Activated CD8-positive, alpha-beta memory T cell treated with anti-CD3 and anti-CD28 coated beads, Interleukin-2, amount 50 U/mL, for 1 hour (primary cell): ENCODE measurements around the gene DNAI7.

Experiments
- DNase-seq: peaks from one replicate; pipeline ENCODE4 v3.0.0-alpha.2; 2020; ENCODE audit errors: extremely low read depth

DNAI7 gene

DNA sequence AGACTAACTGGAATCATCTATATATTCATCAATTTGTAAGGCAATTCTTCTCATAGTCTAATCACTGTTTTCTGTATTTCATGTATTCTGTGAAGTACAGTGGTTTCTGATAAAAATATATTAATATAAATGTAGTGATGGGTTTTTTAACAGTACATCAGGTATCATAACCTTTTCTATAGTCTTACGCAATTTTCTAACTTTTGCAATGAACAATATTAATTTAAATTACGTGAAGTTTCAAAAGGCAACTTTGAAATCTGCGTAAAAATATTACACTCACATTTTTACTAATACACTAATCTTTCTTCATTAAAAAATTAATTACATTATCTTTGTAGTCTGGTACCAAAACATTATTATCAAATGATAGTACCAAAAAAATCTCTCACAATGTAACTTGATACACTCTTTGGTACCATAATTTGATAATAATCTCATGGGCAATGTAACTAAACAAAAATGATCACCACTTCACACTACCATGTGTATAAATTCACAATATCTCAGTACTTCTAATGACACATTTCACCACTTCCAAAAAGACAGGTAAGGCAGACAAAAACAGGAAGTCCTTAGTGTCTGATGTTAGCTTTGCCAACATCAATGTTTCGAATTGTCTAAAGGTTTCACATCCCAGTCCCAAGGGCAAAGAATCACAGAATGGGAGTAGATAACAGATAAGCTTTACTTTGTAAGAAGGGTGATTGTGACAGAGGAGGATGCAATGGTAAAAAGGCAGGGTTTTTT, 8.7 kb downstream of the DNAI7 start:
- DNase-seq: no peak

- DNase-seq: no peak
Measured at GRCh38 chr12:25184132-25184531, 10.8 kb downstream of the DNAI7 start.

DNA sequence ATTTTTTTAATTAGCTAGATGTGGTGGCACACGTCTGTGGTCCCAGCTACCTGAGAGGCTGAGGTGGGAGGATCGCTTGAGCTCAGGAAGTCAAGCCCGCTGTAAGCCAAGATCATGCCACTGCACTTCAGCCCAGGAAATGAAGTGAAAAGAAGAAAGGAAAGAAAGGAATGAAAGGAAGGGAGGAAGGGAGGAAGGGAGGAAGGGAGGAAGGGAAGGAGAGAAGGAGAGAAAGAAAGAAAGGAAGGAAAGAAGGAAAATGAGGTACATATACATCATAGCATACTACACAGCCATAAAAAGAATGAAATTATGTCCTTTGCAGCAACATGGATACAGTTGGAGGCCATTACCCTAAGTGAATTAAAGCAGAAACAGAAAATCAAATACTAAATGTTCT, 12.2 kb downstream of the DNAI7 start:
- no peak for DNase-seq

GRCh38 chr12:25162866-25163265, 32.1 kb downstream of the DNAI7 start:
- DNase-seq: no peak

DNA sequence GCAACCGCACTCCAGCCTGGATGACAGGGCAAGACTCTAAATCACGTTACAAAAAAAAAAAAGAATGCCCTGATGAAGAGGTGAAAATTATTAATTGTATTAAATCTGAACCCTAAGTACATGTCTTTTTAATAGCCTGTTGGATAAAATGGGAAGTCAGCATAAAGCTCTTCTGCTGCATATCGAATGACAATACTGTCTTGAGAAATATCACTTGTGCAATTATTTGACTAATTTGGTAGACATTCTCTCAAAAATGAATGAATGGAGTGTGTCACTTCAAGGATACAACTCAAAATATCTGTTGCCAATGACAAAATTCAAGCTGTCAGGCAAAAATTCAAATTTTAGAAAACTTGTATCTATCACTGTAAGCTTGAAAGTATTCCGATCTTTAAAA, 38.9 kb downstream of the DNAI7 start:
- DNase-seq: no peak

DNA sequence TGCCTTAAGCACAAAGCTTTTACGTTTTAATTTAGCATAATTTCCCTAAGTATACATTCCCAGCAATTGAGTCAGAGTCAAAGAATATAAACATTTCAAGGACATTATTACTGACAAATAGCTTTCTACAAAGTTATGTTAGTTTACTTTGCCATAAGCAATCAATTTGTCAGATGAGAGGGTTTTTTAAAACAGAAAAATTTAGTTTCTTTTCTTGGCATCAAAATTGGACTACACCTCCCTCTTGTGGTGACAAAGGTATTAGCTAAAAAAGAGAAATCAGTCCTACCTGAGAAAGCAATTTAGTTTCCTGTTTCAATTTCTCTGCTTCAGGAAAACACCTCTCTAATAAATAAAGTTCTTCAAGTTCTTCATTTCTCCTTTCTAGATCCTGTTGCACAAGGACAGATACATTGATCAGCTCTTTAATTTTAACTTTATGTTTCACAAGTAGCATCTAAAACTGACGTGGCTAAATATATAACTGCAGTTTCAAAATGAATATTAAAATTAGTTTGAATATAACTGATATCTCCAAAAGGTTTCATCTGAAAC, 39.9 kb downstream of the DNAI7 start:
- DNase-seq: no peak

DNA sequence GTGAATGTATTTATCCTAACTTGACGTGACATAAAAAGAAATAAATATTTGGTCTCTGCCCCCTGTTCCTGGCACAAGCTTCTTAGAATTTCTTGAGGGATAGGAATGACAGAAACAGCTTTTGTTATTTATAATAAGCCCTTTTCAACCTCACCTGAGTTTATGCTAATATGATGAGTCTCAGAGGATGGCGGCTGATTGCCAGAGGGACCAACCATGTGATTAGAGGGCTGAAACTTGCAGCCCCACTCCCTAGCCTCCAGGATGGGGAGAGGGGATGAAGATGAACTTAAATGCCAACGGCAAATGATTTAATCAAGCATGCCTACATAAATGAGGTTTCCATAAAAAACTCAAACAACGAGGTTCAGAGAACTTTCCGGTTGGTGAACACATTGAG, 42.9 kb downstream of the DNAI7 start:
- DNase-seq: no peak

GRCh38 chr12:25151476-25151875, 43.5 kb downstream of the DNAI7 start:
- DNase-seq: no peak

- DNase-seq: no peak
Measured at GRCh38 chr12:25146686-25147085, 48.3 kb downstream of the DNAI7 start.

GRCh38 chr12:25135531-25136154, 59.3 kb downstream of the DNAI7 start:
- DNase-seq: no peak

GRCh38 chr12:25131270-25131669, 63.7 kb downstream of the DNAI7 start:
- DNase-seq: no peak

GRCh38 chr12:25130741-25131188, 64.2 kb downstream of the DNAI7 start:
- no peak for DNase-seq

DNA sequence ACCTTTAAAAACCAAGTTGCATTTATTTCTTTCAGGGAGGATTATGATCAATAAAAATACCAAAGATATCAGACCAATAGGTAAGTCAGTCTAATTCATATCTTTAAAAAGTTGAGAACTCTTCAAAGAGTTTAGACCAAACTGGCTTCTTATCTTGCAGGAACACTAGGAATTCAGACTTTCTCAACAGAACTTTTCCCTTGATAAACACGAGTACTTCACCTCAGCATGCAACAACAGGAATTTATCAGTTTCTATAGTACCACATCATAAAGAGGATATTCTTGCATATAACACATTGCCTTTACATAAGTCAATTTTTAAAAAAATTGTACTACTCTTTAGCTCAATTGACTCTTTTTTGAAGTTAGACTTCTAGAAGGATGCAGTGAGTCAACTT, 68.2 kb downstream of the DNAI7 start:
- DNase-seq: no peak

- DNase-seq: no peak
Measured at GRCh38 chr12:25126101-25126500, 68.9 kb downstream of the DNAI7 start.

DNA sequence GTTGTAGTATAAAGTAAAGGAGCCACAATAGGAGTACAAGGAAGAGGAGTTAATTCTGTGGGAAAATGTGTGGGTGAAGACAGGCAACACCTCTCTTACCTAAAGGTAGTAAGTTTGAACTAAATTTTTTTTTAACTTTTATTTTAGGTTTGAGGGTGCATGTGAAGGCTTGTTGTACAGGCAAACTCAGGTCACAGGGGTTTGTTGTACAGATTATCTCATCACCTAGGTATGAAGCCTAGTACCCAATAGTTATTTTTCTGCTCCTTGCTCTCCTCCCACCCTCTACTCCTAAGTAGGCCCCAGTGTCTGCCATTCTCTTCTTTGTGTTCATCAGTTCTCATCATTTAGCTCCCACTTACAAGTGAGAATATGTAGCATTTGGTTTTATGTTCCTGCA, 70.5 kb downstream of the DNAI7 start:
- DNase-seq: no peak

- no peak for DNase-seq
Measured at GRCh38 chr12:25123126-25123525, 71.8 kb downstream of the DNAI7 start.

GRCh38 chr12:25121916-25122315, 73.0 kb downstream of the DNAI7 start:
- DNase-seq: no peak

DNA sequence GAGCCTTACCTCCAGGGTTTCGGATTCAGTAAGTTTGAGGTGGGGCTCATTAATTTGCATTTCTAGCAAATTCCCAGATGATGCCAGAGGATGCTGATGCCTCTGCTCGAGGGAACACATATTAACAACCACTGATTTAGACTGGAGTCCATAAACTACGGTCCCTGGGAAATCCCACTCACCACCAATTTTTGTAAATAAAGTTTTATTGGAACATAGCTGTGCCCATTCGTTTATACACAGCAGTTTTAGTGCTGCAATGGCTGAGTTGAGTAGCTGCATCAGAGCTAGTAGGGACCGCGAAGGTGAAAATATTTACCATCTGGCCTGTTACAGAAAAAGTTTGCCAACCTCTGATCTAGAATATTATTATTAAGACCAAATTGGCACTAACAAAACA, 73.8 kb downstream of the DNAI7 start:
- no peak for DNase-seq

- no peak for DNase-seq
Measured at GRCh38 chr12:25119020-25119419, 75.9 kb downstream of the DNAI7 start.

- no peak for DNase-seq
Measured at GRCh38 chr12:25115677-25116076, 79.3 kb downstream of the DNAI7 start.

DNA sequence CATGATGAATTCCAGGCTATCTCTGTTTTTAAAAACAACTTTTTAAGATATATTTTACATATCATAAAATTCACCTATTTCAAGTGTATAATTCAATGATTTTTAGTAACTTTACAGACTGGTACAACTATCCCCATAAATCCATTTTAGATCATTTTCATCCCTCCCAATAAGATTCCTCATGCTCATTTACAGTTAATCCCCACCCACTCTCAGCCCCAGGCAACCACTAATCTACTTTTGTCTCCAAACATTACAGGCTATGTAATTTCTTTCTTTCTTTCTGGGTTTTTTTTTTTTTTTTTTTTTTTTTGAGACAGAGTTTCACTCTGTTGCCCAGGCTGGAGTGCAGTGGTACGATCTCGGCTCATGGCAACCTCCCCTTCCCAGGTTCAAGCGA, 81.3 kb downstream of the DNAI7 start:
- no peak for DNase-seq

DNA sequence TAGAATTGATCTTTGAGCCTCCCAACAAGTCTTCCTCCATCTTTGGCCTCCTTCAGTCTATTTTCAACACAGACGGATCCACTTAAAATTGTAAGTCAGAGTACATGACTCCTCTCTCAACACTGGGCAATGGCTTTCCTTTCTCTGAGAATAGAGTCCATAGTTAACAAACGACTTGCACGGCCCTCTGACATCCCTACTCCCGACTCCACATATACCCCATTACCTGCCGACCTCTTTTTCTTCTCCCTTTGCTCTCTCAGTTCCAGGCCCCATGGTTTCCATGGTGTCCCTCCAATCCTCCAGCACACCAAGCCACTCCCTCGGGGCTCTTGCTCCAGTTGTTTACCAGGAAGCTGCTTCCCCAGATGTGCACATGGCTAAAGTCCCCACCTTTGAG, 84.7 kb downstream of the DNAI7 start:
- DNase-seq: no peak

GRCh38 chr12:25107920-25108319, 87.0 kb downstream of the DNAI7 start:
- DNase-seq: no peak
